Adrenal gland (tissue), 12 donors: ENCODE data around the gene FSIP1. TPM values are rescaled to one million over a fixed set of nuclear protein-coding genes. Genes with fewer than 3 reads are reported as not detected.

Experiments used
- DNase-seq, 7 donors: peaks; one replicate each; pipeline ENCODE4 v3.0.0-alpha.2; 2019 to 2020
- H3K27ac ChIP-seq, 5 donors: fragments of 200-600 bp; sonication (generic) in 4 of 5; 1 replicate in 3 of 5; 2 replicates in 2 of 5; pipeline versions ENCODE4 v1.5.1 to v1.8.0; 2016 to 2020; ENCODE audit warnings: mild to moderate bottlenecking in 1 of 5
- H3K27me3 ChIP-seq: fragments of 200-600 bp; 2 replicates; pipeline ENCODE4 v1.8.0; 2021
- H3K36me3 ChIP-seq, 2 donors: fragments of 200-600 bp; replicated peaks in 1 of 2; 1 replicate in 1 of 2; 2 replicates in 1 of 2; pipeline versions ENCODE4 v1.5.1 to v1.8.0; 2018 to 2022
- H3K4me1 ChIP-seq, 2 donors: fragments of 200-600 bp; replicated peaks in 1 of 2; 1 replicate in 1 of 2; 2 replicates in 1 of 2; pipeline versions ENCODE4 v1.5.1 to v1.8.0; 2018 to 2021
- H3K4me3 ChIP-seq, 4 donors: fragments of 200-600 bp; sonication (generic) in 3 of 4; one replicate each; pipeline ENCODE4 v1.5.1; 2016 to 2018
- H3K9me3 ChIP-seq, 3 donors: fragments of 200-600 bp; sonication (generic) in 1 of 3; replicated peaks in 1 of 3; 1 replicate in 2 of 3; 2 replicates in 1 of 3; pipeline versions ENCODE4 v1.5.1 to v1.8.0; 2016 to 2021
- POLR2A ChIP-seq, 2 donors: fragments of 450-650 bp; IDR thresholded peaks; one replicate each; pipeline ENCODE4 v1.6.1; 2017; ENCODE audit warnings: antibody characterized with exemption in 2 of 2, mild to moderate bottlenecking in 2 of 2, moderate library complexity in 1 of 2
- WGBS, 4 donors: extraction: QIAGEN DNeasy Blood & Tissue Kit in 2 of 4; methylation state at CpG; one replicate each; pipeline versions ENCODE4 v1.1.5 to v1.1.7; 2013 to 2017; 5-methylcytosine and 5-hydroxymethylcytosine counted together
- intact Hi-C, 2 donors: fragments of 100-400 bp; cut with DNase I; formaldehyde crosslinking; loops; one replicate each; pipeline versions ENCODE4 v1.14.1 to v1.15.0; 2022 to 2023
- polyA plus RNA-seq, 3 donors: library from polyadenylated mRNA; stranded (reverse); fragments of 200-250 nt in 2 of 3; fragments of 350-450 nt in 1 of 3; fragmentation: Illumina TruSeq in 1 of 3; extraction: RNeasy Lipid Tissue Mini Kit (QIAGEN cat#74804) in 1 of 3; gene quantifications; one replicate each; pipeline ENCODE4 v1.2.3, GENCODE V29; 2013 to 2014
- total RNA-seq, 9 donors: library from RNA; depleted of rRNA in 4 of 9; stranded (reverse); fragments of >200 nt in 4 of 9; fragments of 120-200 nt in 1 of 9; fragmentation: NEBNext Ultra II Directional in 1 of 9; extraction: Animal tissue kit (Norgen Biotek cat#: 25700) in 1 of 9; gene quantifications; one replicate each; pipeline versions ENCODE4 v1.1.0 to v1.2.4, GENCODE V29; 2013 to 2023
- TF ChIP-seq, protein P1 (sequence below), 6 experiments: fragments of 450-650 bp in 4 of 6; fragments of 200-600 bp in 2 of 6; sonication (generic) in 1 of 6; IDR thresholded peaks; 1 replicate in 5 of 6; 2 replicates in 1 of 6; pipeline versions ENCODE4 v1.5.1 to v1.8.0; 2016 to 2021; ENCODE audit warnings: antibody characterized with exemption in 6 of 6, mild to moderate bottlenecking in 2 of 6, moderate library complexity in 1 of 6
- donor health status: healthy with polysubstance abuse.
- donor health status: Bipolar disorder and iron deficiency.
- donor health status: DM: yes; HTN: yes; CAD: no.
- donor health status: DM: no; HTN: no; CAD: no.
- donor health status: DM: no; HTN: no; CAD: no.
- donor health status: DM: yes; HTN: yes; CAD: no.

The FSIP1 gene
- total and polyA plus RNA-seq, 12 donors: 0.11 to 0.60 (median 0.25) TPM; not detected in 2

DNA sequence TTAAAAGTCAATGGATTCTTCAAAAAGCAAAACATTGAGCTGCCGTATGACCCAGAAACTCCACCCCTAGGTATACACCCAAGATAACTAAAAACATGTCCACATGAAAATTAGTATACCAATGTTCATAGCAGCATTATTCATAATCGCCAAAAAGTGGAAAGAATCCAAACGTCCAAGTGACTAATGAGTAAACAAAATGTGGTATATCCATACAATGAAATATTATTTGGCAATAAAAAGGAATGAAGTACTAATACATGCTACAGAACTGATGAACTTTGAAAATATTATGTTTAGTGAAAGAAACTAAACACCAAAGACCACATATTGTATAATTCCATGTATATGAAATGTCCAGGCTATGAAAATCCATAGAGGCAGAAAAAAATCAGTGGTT lies 123.9 kb downstream of the FSIP1 start:
- no peaks in the 10 kb centered on the region for H3K9me3 ChIP-seq
- 72 to 86% (median 76%) methylated on average over 3 of the region's 3 CpGs for WGBS, 4 donors
- no peaks in the 10 kb centered on the region for H3K27me3 ChIP-seq
- no peaks in the 10 kb centered on the region for H3K4me1 ChIP-seq
- intact Hi-C loops: no loop called here
- TF ChIP-seq POLR2A (IDR thresholded peaks at IDR 0.05): no peak
- TF ChIP-seq, protein P1, sequence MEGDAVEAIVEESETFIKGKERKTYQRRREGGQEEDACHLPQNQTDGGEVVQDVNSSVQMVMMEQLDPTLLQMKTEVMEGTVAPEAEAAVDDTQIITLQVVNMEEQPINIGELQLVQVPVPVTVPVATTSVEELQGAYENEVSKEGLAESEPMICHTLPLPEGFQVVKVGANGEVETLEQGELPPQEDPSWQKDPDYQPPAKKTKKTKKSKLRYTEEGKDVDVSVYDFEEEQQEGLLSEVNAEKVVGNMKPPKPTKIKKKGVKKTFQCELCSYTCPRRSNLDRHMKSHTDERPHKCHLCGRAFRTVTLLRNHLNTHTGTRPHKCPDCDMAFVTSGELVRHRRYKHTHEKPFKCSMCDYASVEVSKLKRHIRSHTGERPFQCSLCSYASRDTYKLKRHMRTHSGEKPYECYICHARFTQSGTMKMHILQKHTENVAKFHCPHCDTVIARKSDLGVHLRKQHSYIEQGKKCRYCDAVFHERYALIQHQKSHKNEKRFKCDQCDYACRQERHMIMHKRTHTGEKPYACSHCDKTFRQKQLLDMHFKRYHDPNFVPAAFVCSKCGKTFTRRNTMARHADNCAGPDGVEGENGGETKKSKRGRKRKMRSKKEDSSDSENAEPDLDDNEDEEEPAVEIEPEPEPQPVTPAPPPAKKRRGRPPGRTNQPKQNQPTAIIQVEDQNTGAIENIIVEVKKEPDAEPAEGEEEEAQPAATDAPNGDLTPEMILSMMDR (IDR thresholded peaks at IDR 0.05): no peak
- DNase-seq: no peak
- H3K4me3 ChIP-seq: no peak overlapping the region
- H3K27ac ChIP-seq: no peak overlapping the region
- H3K36me3 ChIP-seq: no peaks in the 10 kb centered on the region

DNA sequence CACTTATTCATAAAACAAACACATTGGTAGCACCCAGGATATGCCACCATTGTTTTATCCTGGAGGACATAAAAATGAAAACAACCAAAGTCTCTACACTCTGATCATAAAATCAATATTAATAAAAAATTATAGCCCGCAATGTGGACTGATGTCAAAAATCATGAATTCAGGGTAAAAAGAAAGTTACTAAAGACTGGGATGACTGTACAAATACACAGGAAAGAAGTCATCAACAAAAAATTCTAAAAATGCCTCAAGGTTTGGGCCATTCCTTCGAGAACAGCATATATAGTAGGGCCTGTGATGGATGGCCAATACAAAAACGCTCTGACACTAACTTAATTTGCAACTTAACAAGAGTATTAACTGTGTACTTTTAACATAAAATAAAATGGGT lies 125.0 kb downstream of the FSIP1 start:
- intact Hi-C loops: no loop called here
- TF ChIP-seq, protein P1 (IDR thresholded peaks at IDR 0.05): no peak
- TF ChIP-seq POLR2A (IDR thresholded peaks at IDR 0.05): no peak
- H3K9me3 ChIP-seq: no peaks in the 10 kb centered on the region
- H3K4me1 ChIP-seq: no peaks in the 10 kb centered on the region
- WGBS, 4 donors: 64 to 73% (median 69%) methylated on average over 3 of the region's 3 CpGs
- no peaks in the 10 kb centered on the region for H3K27me3 ChIP-seq
- DNase-seq: no peak
- no peak overlapping the region for H3K27ac ChIP-seq
- no peak overlapping the region for H3K4me3 ChIP-seq
- no peaks in the 10 kb centered on the region for H3K36me3 ChIP-seq

DNA sequence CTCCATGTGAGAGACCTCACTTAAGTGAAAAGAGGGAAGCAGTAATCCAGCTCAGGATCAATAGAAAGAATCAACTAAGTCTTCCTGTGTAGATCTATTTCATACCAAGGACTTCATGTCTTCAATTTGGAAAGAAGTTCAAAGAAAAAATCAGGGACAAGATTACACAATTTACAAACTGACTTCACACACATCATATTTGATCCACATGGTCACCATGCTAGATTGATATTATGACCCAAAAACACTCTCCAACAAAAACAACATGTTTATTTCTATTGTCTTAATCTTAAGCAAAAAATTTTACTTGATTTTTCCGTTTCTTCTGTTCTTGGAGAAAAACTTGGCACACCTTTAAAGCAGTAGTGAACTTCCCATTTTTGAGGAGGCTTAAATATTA lies 125.5 kb downstream of the FSIP1 start:
- H3K4me3 ChIP-seq: no peak overlapping the region
- WGBS, 4 donors: 33 to 57% (median 43%) methylated on average over 1 of the region's 1 CpG
- no peaks in the 10 kb centered on the region for H3K36me3 ChIP-seq
- H3K4me1 ChIP-seq: no peaks in the 10 kb centered on the region
- H3K27me3 ChIP-seq: no peaks in the 10 kb centered on the region
- intact Hi-C loops: no loop called here
- TF ChIP-seq POLR2A (IDR thresholded peaks at IDR 0.05): no peak
- TF ChIP-seq, protein P1 (IDR thresholded peaks at IDR 0.05): no peak
- no peaks in the 10 kb centered on the region for H3K9me3 ChIP-seq
- H3K27ac ChIP-seq: no peak overlapping the region
- DNase-seq: no peak

DNA sequence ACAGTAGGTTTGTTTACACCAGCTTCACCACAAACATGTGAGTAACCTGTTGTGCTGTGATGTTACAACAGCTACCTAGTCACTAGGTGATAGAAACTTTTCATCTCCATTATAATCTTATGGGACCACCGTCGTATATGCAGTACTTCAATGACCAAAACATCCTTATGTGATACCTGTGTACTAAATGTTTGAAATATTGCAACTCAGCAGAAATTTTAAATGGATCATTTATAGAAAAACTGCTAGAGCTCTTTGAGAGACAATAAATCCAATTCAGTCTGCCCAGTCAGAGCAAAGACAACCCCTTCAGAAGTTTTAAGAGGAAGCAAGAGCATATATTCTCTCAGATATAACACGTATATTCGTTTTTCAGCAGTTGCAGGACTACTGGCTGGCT lies 128.3 kb downstream of the FSIP1 start:
- Histone ChIP-seq H3K4me3 (no peak overlapping the region), H3K27ac (no peak overlapping the region), H3K36me3 (no peaks in the 10 kb centered on the region), H3K4me1 (no peaks in the 10 kb centered on the region), H3K27me3 (no peaks in the 10 kb centered on the region), H3K9me3 (no peaks in the 10 kb centered on the region)
- TF ChIP-seq, protein P1 (IDR thresholded peaks at IDR 0.05): no peak
- no peak for TF ChIP-seq POLR2A (IDR thresholded peaks at IDR 0.05)
- no peak for DNase-seq
- intact Hi-C loops: no loop called here
- WGBS, 4 donors: 77 to 88% (median 82%) methylated on average over 4 of the region's 4 CpGs
